Neural progenitor cell (in vitro differentiated cells): ENCODE measurements around the gene DCTPP1.

Experiments
- CTCF ChIP-seq: fragments of 200-600 bp; sonication (generic); IDR thresholded peaks from 2 replicates; pipeline ENCODE4 v1.5.1; 2017; ENCODE audit warnings: antibody characterized with exemption, mild to moderate bottlenecking
- EZH2 ChIP-seq: fragments of 200-600 bp; sonication (generic); IDR thresholded peaks from 2 replicates; pipeline ENCODE4 v1.6.1; 2017; ENCODE audit warnings: antibody characterized with exemption, mild to moderate bottlenecking, moderate library complexity
- EZH2phosphoT487 ChIP-seq: fragments of 200-600 bp; sonication (generic); IDR thresholded peaks from 2 replicates; pipeline ENCODE4 v1.6.1; 2017; ENCODE audit warnings: antibody characterized with exemption

DNA sequence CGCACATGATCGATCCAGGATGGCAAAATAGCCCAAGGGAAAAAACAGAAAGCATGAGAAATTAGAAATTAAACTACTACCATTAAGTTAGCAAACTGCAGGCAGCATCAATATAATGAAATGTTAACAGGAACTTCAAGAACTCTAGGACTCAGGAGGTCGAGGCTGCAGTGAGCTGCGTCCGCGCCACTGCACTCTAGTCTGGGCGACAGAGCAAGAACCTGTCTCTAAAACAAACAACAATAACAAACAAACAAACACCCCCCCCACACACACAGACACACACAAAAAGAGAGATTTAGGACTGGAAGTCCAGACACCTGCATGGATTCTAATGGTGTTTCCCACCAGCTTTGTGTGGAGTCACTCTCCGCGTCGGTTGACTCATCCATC is 16.4 kb upstream of the DCTPP1 start:
- TF ChIP-seq CTCF (no peak), EZH2 (no peak), EZH2phosphoT487 (no peak)
